ENCODE data around the gene CDON.

DNA sequence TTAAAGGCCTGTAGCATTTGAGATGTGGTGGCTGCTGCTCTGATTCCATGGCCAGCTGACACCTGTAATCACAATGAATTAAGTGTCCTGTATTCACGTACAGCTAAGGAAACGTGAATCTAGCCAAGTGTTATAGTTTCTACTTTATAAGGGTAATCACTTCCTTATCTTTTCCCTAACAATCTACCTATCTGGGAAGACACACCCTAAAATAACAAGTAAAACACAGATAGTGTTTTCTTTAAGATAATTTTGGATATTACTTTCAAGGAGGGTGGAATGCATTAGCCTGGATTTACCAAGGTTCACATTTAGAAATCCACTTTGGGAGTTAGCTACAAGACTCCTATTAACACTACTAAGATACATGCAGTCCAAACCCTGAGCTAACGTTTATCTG, 11.5 kb downstream of the CDON start:
- TF ChIP-seq GATA3 (IDR thresholded peaks at IDR 0.05; ENCODE audit: low read depth, low read length) (no peak), GATA2 (IDR thresholded peaks at IDR 0.05; ENCODE audit: low read depth, low read length) (no peak)
